Measurements from ENCODE around the gene NLRC5.

Gene NLRC5

GRCh38 chr16:56988948-56989945, at the start of gene NLRC5:
Gene NLRC5 (plus strand): TSS chr16:56989557. CDS start chr16:57020713, 31,156 bp downstream.
- DNase-seq (ENCODE audit: low read depth), result peak; percentile 88

- no peak for DNase-seq (ENCODE audit: low read depth)
These were observed 49.6 kb upstream of the NLRC5 start for GRCh38 chr16:56939801-56940200.

- DNase-seq (ENCODE audit: low read depth), result no peak
These were observed 48.3 kb upstream of the NLRC5 start for GRCh38 chr16:56941092-56941491.

GRCh38 chr16:56941856-56942331, 47.5 kb upstream of the NLRC5 start:
- no peak for DNase-seq (ENCODE audit: low read depth)

GRCh38 chr16:56943761-56944375, 45.5 kb upstream of the NLRC5 start:
- no peak for DNase-seq (ENCODE audit: low read depth)

GRCh38 chr16:56944954-56945839, 44.2 kb upstream of the NLRC5 start:
- peak; percentile 53 for DNase-seq (ENCODE audit: low read depth)

GRCh38 chr16:56945847-56946527, 43.4 kb upstream of the NLRC5 start:
- DNase-seq (ENCODE audit: low read depth), result peak; percentile 48

GRCh38 chr16:56946767-56947603, 42.4 kb upstream of the NLRC5 start:
- DNase-seq (ENCODE audit: low read depth), result peak; percentile 44

- DNase-seq (ENCODE audit: low read depth), result peak; percentile 34
These were observed 41.8 kb upstream of the NLRC5 start for GRCh38 chr16:56947604-56947995.

- DNase-seq (ENCODE audit: low read depth), result no peak
These were observed 41.1 kb upstream of the NLRC5 start for GRCh38 chr16:56948234-56948633.

- DNase-seq (ENCODE audit: low read depth), result no peak
These were observed 39.3 kb upstream of the NLRC5 start for GRCh38 chr16:56950051-56950450.

- no peak for DNase-seq (ENCODE audit: low read depth)
These were observed 38.9 kb upstream of the NLRC5 start for GRCh38 chr16:56950455-56950854.

GRCh38 chr16:56950881-56951771, 38.2 kb upstream of the NLRC5 start:
- DNase-seq (ENCODE audit: low read depth), result peak; percentile 64

GRCh38 chr16:56953006-56953405, 36.4 kb upstream of the NLRC5 start:
- DNase-seq (ENCODE audit: low read depth), result no peak

- DNase-seq (ENCODE audit: low read depth), result no peak
These were observed 33.3 kb upstream of the NLRC5 start for GRCh38 chr16:56956076-56956475.

GRCh38 chr16:56956756-56957155, 32.6 kb upstream of the NLRC5 start:
- no peak for DNase-seq (ENCODE audit: low read depth)

- no peak for DNase-seq (ENCODE audit: low read depth)
These were observed 28.6 kb upstream of the NLRC5 start for GRCh38 chr16:56960681-56961281.

- DNase-seq (ENCODE audit: low read depth), result no peak
These were observed 28.0 kb upstream of the NLRC5 start for GRCh38 chr16:56961386-56961785.

- no peak for DNase-seq (ENCODE audit: low read depth)
These were observed 27.5 kb upstream of the NLRC5 start, which contains the start of gene CETP for GRCh38 chr16:56961851-56962281. Gene CETP (plus strand): TSS chr16:56961950. CDS start chr16:56961980, 30 bp downstream.

Data from EH (cell line).